ENCODE results near the gene MAPK12. TPM values are rescaled to one million over a fixed set of nuclear protein-coding genes. Genes with fewer than 3 reads are reported as not detected.
A peak's percentile ranks its signal among the peaks of the same experiment; 100 is the strongest.

MAPK12 gene
- total and polyA plus RNA-seq, 8 donors = 11.6 to 31.4 (median 18.4) TPM

GRCh38 chr22:50272044-50272802 lies 10.7 kb upstream of the MAPK12 start:
- TF ChIP-seq CTCF (IDR thresholded peaks at IDR 0.05) = no peak
- DNase-seq (no peak), ATAC-seq (no peak)
- intact Hi-C loops (cut with DNase I) = loop anchor here (10.0 kb wide), 1 partner anchor 53 kb away; the partner anchor contains the start of gene DENND6B (in 2 of the 2)
- H3K36me3 ChIP-seq = peaks cover 0 to 30% of the 10 kb centered on the region in 2 donors
- H3K27ac ChIP-seq = no peak overlapping the region
- peaks cover 23 to 48% of the 10 kb centered on the region in 2 donors for H3K4me1 ChIP-seq
- H3K9me3 ChIP-seq = no peaks in the 10 kb centered on the region
- H3K4me3 ChIP-seq = no peak overlapping the region
- H3K27me3 ChIP-seq = peaks cover 0 to 55% of the 10 kb centered on the region in 2 donors

- H3K4me1 ChIP-seq = peaks cover 23 to 51% of the 10 kb centered on the region in 2 donors
- intact Hi-C loops (cut with DNase I) = loop anchor here (10.0 kb wide), 1 partner anchor 53 kb away; the partner anchor contains the start of gene DENND6B (in 2 of the 2)
- H3K4me3 ChIP-seq = peak overlapping the region; percentile 33 to 48
- peaks cover 0 to 62% of the 10 kb centered on the region in 2 donors for H3K27me3 ChIP-seq
- no peaks in the 10 kb centered on the region for H3K9me3 ChIP-seq
- no peak for TF ChIP-seq CTCF (IDR thresholded peaks at IDR 0.05)
- peaks cover 0 to 23% of the 10 kb centered on the region in 2 donors for H3K36me3 ChIP-seq
- ATAC-seq (peak; percentile 42), DNase-seq (peak in 2 of 4 donors; percentile 53 to 90)
- no peak overlapping the region for H3K27ac ChIP-seq
Measured at GRCh38 chr22:50271519-50271970, 10.1 kb upstream of the MAPK12 start.

GRCh38 chr22:50270666-50271394 lies 9.3 kb upstream of the MAPK12 start:
- peaks cover 0 to 16% of the 10 kb centered on the region in 2 donors for H3K36me3 ChIP-seq
- H3K27me3 ChIP-seq = peaks cover 0 to 69% of the 10 kb centered on the region in 2 donors
- peak in 3 of 4 donors; percentile 68 to 73 (median 72) for DNase-seq
- H3K27ac ChIP-seq = peak overlapping the region in 1 of 2 donors; percentile 64
- peak; percentile 70 for ATAC-seq
- peak overlapping the region; percentile 33 to 48 for H3K4me3 ChIP-seq
- TF ChIP-seq CTCF (IDR thresholded peaks at IDR 0.05) = no peak
- no peaks in the 10 kb centered on the region for H3K9me3 ChIP-seq
- H3K4me1 ChIP-seq = peaks cover 23 to 51% of the 10 kb centered on the region in 2 donors
- intact Hi-C loops (cut with DNase I) = loop anchor here (10.0 kb wide), 1 partner anchor 54 kb away; the partner anchor contains the start of gene DENND6B (in 2 of the 2)

- no peak for TF ChIP-seq CTCF (IDR thresholded peaks at IDR 0.05)
- H3K4me1 ChIP-seq = peaks cover 23 to 51% of the 10 kb centered on the region in 2 donors
- H3K27me3 ChIP-seq = peaks cover 0 to 70% of the 10 kb centered on the region in 2 donors
- no peaks in the 10 kb centered on the region for H3K9me3 ChIP-seq
- H3K4me3 ChIP-seq = peak within 1 kb of the TSS; percentile 33 to 48
- peak; percentile 35 for ATAC-seq
- DNase-seq = peak in 1 of 4 donors; percentile 51
- intact Hi-C loops (cut with DNase I) = loop anchor here (10.0 kb wide), 1 partner anchor 55 kb away; the partner anchor contains the start of gene DENND6B (in 2 of the 2)
- peaks cover 0 to 9% of the 10 kb centered on the region in 2 donors for H3K36me3 ChIP-seq
- peak within 1 kb of the TSS; percentile 19 to 64 for H3K27ac ChIP-seq
Measured at GRCh38 chr22:50269970-50270665, 8.6 kb upstream of the MAPK12 start, which contains the start of gene MAPK11. Gene MAPK11 (minus strand): TSS chr22:50270380. CDS start chr22:50270292, 88 bp downstream.
